ENCODE results near the gene EXOC1. TPM values are rescaled to one million over a fixed set of nuclear protein-coding genes. Genes with fewer than 3 reads are reported as not detected.

EXOC1 gene
- total RNA-seq, 1 donor from 2014 or later = 52.0 TPM

- H3K27ac Mint-ChIP-seq = no peak overlapping the region
- Histone ChIP-seq H3K9ac (no peak overlapping the region), H3K4me3 (no peak overlapping the region), H3K27ac (peak overlapping the region; percentile 65), H3K36me3 (peaks cover 5% of the 10 kb centered on the region), H3K79me2 (ENCODE audit: low read depth) (no peaks in the 10 kb centered on the region), H3K27me3 (no peaks in the 10 kb centered on the region), H3K4me1 (peaks cover 12% of the 10 kb centered on the region), H2AFZ (replicated peaks) (no peak overlapping the region), H3F3A (ENCODE audit: low read depth) (peaks cover 7% of the 10 kb centered on the region), H4K20me1 (ENCODE audit: low read depth) (no peaks in the 10 kb centered on the region), H3K9me3 (ENCODE audit: low read depth) (no peaks in the 10 kb centered on the region), H3K4me2 (peak overlapping the region; percentile 60)
- H3K9me3 Mint-ChIP-seq = peaks cover 4% of the 10 kb centered on the region
- peaks cover 2% of the 10 kb centered on the region for H3K27me3 Mint-ChIP-seq (ENCODE audit: insufficient read depth, low read depth)
- no peak for TF ChIP-seq EZH2 (IDR thresholded peaks at IDR 0.05)
- TF ChIP-seq CTCF (IDR thresholded peaks at IDR 0.05) = no peak
- TF ChIP-seq EZH2phosphoT487 (IDR thresholded peaks at IDR 0.05) = no peak
- peaks cover 16% of the 10 kb centered on the region for H3K36me3 Mint-ChIP-seq
- no peak overlapping the region for H3K4me3 Mint-ChIP-seq
- peak; percentile 44 for DNase-seq (ENCODE audit: low spot score)
- peaks cover 8% of the 10 kb centered on the region for H3K4me1 Mint-ChIP-seq
Measured at GRCh38 chr4:55884093-55884850, 30.8 kb downstream of the EXOC1 start.

GRCh38 chr4:55884851-55885219, 31.4 kb downstream of the EXOC1 start:
- Mint-ChIP-seq H3K4me1 (peaks cover 8% of the 10 kb centered on the region), H3K9me3 (peaks cover 4% of the 10 kb centered on the region), H3K4me3 (no peak overlapping the region), H3K36me3 (peaks cover 14% of the 10 kb centered on the region), H3K27me3 (ENCODE audit: insufficient read depth, low read depth) (peaks cover 2% of the 10 kb centered on the region), H3K27ac (no peak overlapping the region)
- no peaks in the 10 kb centered on the region for H3K27me3 ChIP-seq
- DNase-seq (ENCODE audit: low spot score) = no peak
- H3K9me3 ChIP-seq (ENCODE audit: low read depth) = no peaks in the 10 kb centered on the region
- peaks cover 5% of the 10 kb centered on the region for H3K36me3 ChIP-seq
- H3K4me1 ChIP-seq = peaks cover 12% of the 10 kb centered on the region
- peak overlapping the region; percentile 65 for H3K27ac ChIP-seq
- no peak overlapping the region for H3K4me3 ChIP-seq
- H4K20me1 ChIP-seq (ENCODE audit: low read depth) = no peaks in the 10 kb centered on the region
- peak overlapping the region; percentile 60 for H3K4me2 ChIP-seq
- H3F3A ChIP-seq (ENCODE audit: low read depth) = peaks cover 7% of the 10 kb centered on the region
- no peak for TF ChIP-seq CTCF (IDR thresholded peaks at IDR 0.05)
- no peak for TF ChIP-seq EZH2phosphoT487 (IDR thresholded peaks at IDR 0.05)
- no peak for TF ChIP-seq EZH2 (IDR thresholded peaks at IDR 0.05)
- no peak overlapping the region for H2AFZ ChIP-seq (replicated peaks)
- H3K9ac ChIP-seq = no peak overlapping the region
- no peaks in the 10 kb centered on the region for H3K79me2 ChIP-seq (ENCODE audit: low read depth)

GRCh38 chr4:55887594-55887993, 34.1 kb downstream of the EXOC1 start:
- TF ChIP-seq CTCF (IDR thresholded peaks at IDR 0.05) = peak; percentile 30
- no peak for TF ChIP-seq EZH2 (IDR thresholded peaks at IDR 0.05)
- DNase-seq (ENCODE audit: low spot score) = peak; percentile 21

More at GRCh38 chr4:55887594-55887993, 34.1 kb downstream of the EXOC1 start:
- Histone ChIP-seq H3K9ac (no peak overlapping the region), H2AFZ (replicated peaks) (no peak overlapping the region), H3K4me2 (no peak overlapping the region), H3K9me3 (ENCODE audit: low read depth) (no peaks in the 10 kb centered on the region), H3K27ac (no peak overlapping the region), H3F3A (ENCODE audit: low read depth) (peaks cover 7% of the 10 kb centered on the region), H3K4me1 (peaks cover 12% of the 10 kb centered on the region), H3K4me3 (no peak overlapping the region), H3K36me3 (peaks cover 6% of the 10 kb centered on the region), H3K79me2 (ENCODE audit: low read depth) (no peaks in the 10 kb centered on the region), H3K27me3 (no peaks in the 10 kb centered on the region), H4K20me1 (ENCODE audit: low read depth) (no peaks in the 10 kb centered on the region)
- Mint-ChIP-seq H3K4me3 (no peak overlapping the region), H3K4me1 (peaks cover 8% of the 10 kb centered on the region), H3K27me3 (ENCODE audit: insufficient read depth, low read depth) (no peaks in the 10 kb centered on the region), H3K9me3 (no peaks in the 10 kb centered on the region), H3K36me3 (no peaks in the 10 kb centered on the region), H3K27ac (no peak overlapping the region)

All from neural progenitor cell (in vitro differentiated cells).